HL-60 (cell line): ENCODE data around the gene NPR1.
A peak's percentile ranks its signal among the peaks of the same experiment; 100 is the strongest.

ENCODE experiments used
- DNase-seq, 2 experiments: peaks; one replicate each; pipeline ENCODE4 v3.0.0-alpha.2; 2010 to 2020; ENCODE audit warnings: low read depth in 1 of 2, low spot score in 1 of 2
- H3K27ac ChIP-seq: fragments of 250-450 bp; sonication (Bioruptor Pico); replicated peaks from 2 replicates; pipeline ENCODE4 v1.5.1; 2020; ENCODE audit warnings: mild to moderate bottlenecking, moderate library complexity
- H3K27me3 ChIP-seq: fragments of 250-450 bp; sonication (Bioruptor Pico); 2 replicates; pipeline ENCODE4 v1.5.1; 2021; ENCODE audit warnings: mild to moderate bottlenecking, moderate library complexity; ENCODE audit not compliant: insufficient read depth, poor library complexity, severe bottlenecking
- H3K4me3 ChIP-seq: replicated peaks from 2 replicates; pipeline ENCODE4 v1.5.1; 2011; ENCODE audit warnings: mild to moderate bottlenecking, control low read depth, low read length; ENCODE audit not compliant: insufficient read depth
- GABPA ChIP-seq: IDR thresholded peaks from 2 replicates; pipeline ENCODE4 v1.6.1; 2012; ENCODE audit warnings: low read depth
- POLR2AphosphoS5 ChIP-seq: IDR thresholded peaks from 2 replicates; pipeline ENCODE4 v1.6.1; 2012; ENCODE audit warnings: low read depth
- SPI1 ChIP-seq: IDR thresholded peaks from 2 replicates; pipeline ENCODE4 v1.6.1; 2012; ENCODE audit warnings: low read depth, mild to moderate bottlenecking, borderline replicate concordance
- long read RNA-seq: library from polyadenylated mRNA; unstranded; transcript quantifications from one replicate; pipeline ENCODE4 v2.0.0, GENCODE V29; 2020
- TF ChIP-seq, protein P1 (sequence below): IDR thresholded peaks from 2 replicates; pipeline ENCODE4 v1.6.1; 2012; ENCODE audit warnings: low read depth; ENCODE audit not compliant: insufficient replicate concordance
- TF ChIP-seq, protein P2 (sequence below): IDR thresholded peaks from one replicate; pipeline ENCODE4 v1.5.1; 2011; ENCODE audit warnings: low read length, control low read depth, inconsistent platforms; ENCODE audit not compliant: insufficient read depth

The NPR1 gene
- long read RNA-seq, full-length matches to known transcripts = 1 of 1 reads
- long read RNA-seq, partial matches to known transcripts = 0 of 1 reads
- long read RNA-seq, other reads (novel, unspliced or antisense) = 0 of 1 reads

DNA sequence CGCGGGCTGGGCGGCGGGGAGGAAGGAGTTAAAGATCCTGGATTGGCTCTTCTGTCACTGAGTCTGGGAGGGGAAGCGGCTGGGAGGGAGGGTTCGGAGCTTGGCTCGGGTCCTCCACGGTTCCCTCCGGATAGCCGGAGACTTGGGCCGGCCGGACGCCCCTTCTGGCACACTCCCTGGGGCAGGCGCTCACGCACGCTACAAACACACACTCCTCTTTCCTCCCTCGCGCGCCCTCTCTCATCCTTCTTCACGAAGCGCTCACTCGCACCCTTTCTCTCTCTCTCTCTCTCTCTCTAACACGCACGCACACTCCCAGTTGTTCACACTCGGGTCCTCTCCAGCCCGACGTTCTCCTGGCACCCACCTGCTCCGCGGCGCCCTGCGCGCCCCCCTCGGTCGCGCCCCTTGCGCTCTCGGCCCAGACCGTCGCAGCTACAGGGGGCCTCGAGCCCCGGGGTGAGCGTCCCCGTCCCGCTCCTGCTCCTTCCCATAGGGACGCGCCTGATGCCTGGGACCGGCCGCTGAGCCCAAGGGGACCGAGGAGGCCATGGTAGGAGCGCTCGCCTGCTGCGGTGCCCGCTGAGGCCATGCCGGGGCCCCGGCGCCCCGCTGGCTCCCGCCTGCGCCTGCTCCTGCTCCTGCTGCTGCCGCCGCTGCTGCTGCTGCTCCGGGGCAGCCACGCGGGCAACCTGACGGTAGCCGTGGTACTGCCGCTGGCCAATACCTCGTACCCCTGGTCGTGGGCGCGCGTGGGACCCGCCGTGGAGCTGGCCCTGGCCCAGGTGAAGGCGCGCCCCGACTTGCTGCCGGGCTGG lies at the start of gene NPR1:
NPR1 (plus strand) TSS at position 170 of the 818 bp plus-strand sequence; CDS start at position 591, 421 bp downstream.
- peak within 1 kb of the TSS; percentile 35 for H3K4me3 ChIP-seq
- TF ChIP-seq SPI1 (no peak), POLR2AphosphoS5 (no peak), GABPA (no peak)
- TF ChIP-seq, protein P1, sequence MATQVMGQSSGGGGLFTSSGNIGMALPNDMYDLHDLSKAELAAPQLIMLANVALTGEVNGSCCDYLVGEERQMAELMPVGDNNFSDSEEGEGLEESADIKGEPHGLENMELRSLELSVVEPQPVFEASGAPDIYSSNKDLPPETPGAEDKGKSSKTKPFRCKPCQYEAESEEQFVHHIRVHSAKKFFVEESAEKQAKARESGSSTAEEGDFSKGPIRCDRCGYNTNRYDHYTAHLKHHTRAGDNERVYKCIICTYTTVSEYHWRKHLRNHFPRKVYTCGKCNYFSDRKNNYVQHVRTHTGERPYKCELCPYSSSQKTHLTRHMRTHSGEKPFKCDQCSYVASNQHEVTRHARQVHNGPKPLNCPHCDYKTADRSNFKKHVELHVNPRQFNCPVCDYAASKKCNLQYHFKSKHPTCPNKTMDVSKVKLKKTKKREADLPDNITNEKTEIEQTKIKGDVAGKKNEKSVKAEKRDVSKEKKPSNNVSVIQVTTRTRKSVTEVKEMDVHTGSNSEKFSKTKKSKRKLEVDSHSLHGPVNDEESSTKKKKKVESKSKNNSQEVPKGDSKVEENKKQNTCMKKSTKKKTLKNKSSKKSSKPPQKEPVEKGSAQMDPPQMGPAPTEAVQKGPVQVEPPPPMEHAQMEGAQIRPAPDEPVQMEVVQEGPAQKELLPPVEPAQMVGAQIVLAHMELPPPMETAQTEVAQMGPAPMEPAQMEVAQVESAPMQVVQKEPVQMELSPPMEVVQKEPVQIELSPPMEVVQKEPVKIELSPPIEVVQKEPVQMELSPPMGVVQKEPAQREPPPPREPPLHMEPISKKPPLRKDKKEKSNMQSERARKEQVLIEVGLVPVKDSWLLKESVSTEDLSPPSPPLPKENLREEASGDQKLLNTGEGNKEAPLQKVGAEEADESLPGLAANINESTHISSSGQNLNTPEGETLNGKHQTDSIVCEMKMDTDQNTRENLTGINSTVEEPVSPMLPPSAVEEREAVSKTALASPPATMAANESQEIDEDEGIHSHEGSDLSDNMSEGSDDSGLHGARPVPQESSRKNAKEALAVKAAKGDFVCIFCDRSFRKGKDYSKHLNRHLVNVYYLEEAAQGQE = no peak
- TF ChIP-seq, protein P2, sequence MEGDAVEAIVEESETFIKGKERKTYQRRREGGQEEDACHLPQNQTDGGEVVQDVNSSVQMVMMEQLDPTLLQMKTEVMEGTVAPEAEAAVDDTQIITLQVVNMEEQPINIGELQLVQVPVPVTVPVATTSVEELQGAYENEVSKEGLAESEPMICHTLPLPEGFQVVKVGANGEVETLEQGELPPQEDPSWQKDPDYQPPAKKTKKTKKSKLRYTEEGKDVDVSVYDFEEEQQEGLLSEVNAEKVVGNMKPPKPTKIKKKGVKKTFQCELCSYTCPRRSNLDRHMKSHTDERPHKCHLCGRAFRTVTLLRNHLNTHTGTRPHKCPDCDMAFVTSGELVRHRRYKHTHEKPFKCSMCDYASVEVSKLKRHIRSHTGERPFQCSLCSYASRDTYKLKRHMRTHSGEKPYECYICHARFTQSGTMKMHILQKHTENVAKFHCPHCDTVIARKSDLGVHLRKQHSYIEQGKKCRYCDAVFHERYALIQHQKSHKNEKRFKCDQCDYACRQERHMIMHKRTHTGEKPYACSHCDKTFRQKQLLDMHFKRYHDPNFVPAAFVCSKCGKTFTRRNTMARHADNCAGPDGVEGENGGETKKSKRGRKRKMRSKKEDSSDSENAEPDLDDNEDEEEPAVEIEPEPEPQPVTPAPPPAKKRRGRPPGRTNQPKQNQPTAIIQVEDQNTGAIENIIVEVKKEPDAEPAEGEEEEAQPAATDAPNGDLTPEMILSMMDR = no peak
- DNase-seq = no peak
- peaks cover 31% of the 10 kb centered on the region for H3K27me3 ChIP-seq
- no peak within 1 kb of the TSS for H3K27ac ChIP-seq

DNA sequence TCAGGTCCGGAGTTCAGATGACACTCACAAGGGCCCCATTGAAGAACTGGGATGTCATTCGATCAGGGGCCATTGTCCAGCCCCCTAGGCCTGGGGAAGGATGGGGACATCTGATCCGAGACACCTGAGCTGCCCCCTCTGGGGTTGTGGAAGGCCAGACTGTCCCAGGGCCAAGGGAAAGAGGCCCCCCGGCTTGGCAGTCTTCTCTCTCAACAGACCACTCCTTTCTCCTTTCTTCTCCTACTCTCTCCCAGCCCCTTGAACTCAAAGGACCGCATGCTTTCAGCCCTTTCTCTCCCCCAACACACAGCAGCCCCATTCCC lies 49.2 kb upstream of the NPR1 start:
- no peak for TF ChIP-seq GABPA
- TF ChIP-seq, protein P2 = no peak
- TF ChIP-seq SPI1 = no peak
- TF ChIP-seq, protein P1 = no peak
- TF ChIP-seq POLR2AphosphoS5 = no peak
- Histone ChIP-seq H3K4me3 (no peak overlapping the region), H3K27ac (no peak overlapping the region), H3K27me3 (no peaks in the 10 kb centered on the region)
- no peak for DNase-seq

DNA sequence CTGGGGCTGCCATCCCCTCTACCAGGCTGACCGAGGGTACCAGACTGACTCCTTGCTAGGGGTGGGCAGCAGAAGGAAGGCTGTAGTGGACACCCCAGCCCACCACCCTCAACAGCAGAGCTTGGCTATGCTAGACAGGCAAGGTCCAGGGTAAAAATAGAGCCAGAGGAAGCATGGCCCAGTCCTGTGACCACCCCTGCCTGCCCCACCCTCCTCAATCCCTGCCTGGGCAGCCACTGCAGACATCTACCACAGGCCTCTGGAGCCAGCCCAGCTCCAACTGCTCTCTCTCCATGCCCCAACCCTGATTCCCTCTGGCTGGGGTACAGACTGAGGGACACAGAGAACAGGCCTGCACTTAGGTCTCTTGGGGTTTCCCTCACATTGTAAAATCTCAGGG lies 48.5 kb upstream of the NPR1 start:
- Histone ChIP-seq H3K27ac (no peak overlapping the region), H3K27me3 (no peaks in the 10 kb centered on the region), H3K4me3 (no peak overlapping the region)
- TF ChIP-seq POLR2AphosphoS5 (no peak), SPI1 (no peak), GABPA (no peak)
- TF ChIP-seq, protein P1 = no peak
- TF ChIP-seq, protein P2 = no peak
- no peak for DNase-seq
